Endothelial cell of umbilical vein (primary cell): ENCODE measurements around the gene OSBPL6. TPM values are rescaled to one million over a fixed set of nuclear protein-coding genes. Genes with fewer than 3 reads are reported as not detected.

Experiments
- BruUV-seq: library from RNA; stranded (reverse); fragments of 400-500 nt; replicated peaks from 2 replicates; lab custom pipeline; 2021; lab: Mats Ljungman, UMichigan
- CTCF ChIA-PET: fragments of 300-600, 350-600 bp; sonication (Branson Sonifier 250); formaldehyde crosslinking; loops from one replicate; lab custom pipeline; 2021; ENCODE audit warnings: antibody characterized with exemption, inconsistent platforms; lab: Charles Lee
- POLR2A ChIA-PET: fragments of 300-600, 350-600 bp; sonication (Branson Sonifier 250); formaldehyde crosslinking; loops from one replicate; lab custom pipeline; 2021; ENCODE audit warnings: antibody characterized with exemption, inconsistent platforms; lab: Charles Lee
- DNase-seq: peaks from one replicate; pipeline ENCODE4 v3.0.0-alpha.2; 2011; ENCODE audit warnings: low read depth, low spot score
- FAIRE-seq: peaks from 2 replicates; lab custom pipeline; 2011; peaks lifted over from hg19 to GRCh38; lab: Jason Lieb, UNC
- H2AFZ ChIP-seq: 2 replicates; pipeline ENCODE4 v1.6.0; 2012; ENCODE audit warnings: low read depth, low read length, control low read depth, inconsistent platforms
- H3K27ac ChIP-seq: 2 replicates; pipeline ENCODE4 v1.5.1; 2011; ENCODE audit warnings: low read depth, mild to moderate bottlenecking, control low read depth, low read length, moderate library complexity; ENCODE audit not compliant: insufficient read depth
- H3K27me3 ChIP-seq, 2 experiments: 2 replicates each; pipeline versions ENCODE4 v1.6.0 to v1.6.1; 2011; ENCODE audit warnings: low read length in 2 of 2, mixed read lengths in 1 of 2; ENCODE audit not compliant: control insufficient read depth in 2 of 2, insufficient read depth in 2 of 2
- H3K36me3 ChIP-seq, 2 experiments: 2 replicates in 1 of 2; 3 replicates in 1 of 2; pipeline ENCODE4 v1.5.1; 2011; ENCODE audit warnings: low read length in 2 of 2, mild to moderate bottlenecking in 1 of 2, moderate library complexity in 1 of 2; ENCODE audit not compliant: control insufficient read depth in 2 of 2, insufficient read depth in 2 of 2; ENCODE audit errors: extremely low read depth in 1 of 2
- H3K4me1 ChIP-seq: 3 replicates; pipeline ENCODE4 v1.5.1; 2011; ENCODE audit warnings: mild to moderate bottlenecking, low read length; ENCODE audit not compliant: control insufficient read depth, insufficient read depth; ENCODE audit errors: extremely low read depth
- H3K4me2 ChIP-seq: 2 replicates; pipeline ENCODE4 v1.6.1; 2011; ENCODE audit warnings: low read length, control low read depth, mixed read lengths; ENCODE audit not compliant: insufficient read depth
- H3K4me3 ChIP-seq, 3 experiments: fragments of 200-600 bp in 1 of 3; sonication (generic), shearing (Covaris generic) in 1 of 3; replicated peaks in 1 of 3; 2 replicates each; pipeline ENCODE4 v1.5.1; 2011 to 2016; ENCODE audit warnings: control low read depth in 3 of 3, low read length in 3 of 3, mild to moderate bottlenecking in 2 of 3, inconsistent platforms in 1 of 3, low read depth in 1 of 3, moderate library complexity in 1 of 3; ENCODE audit not compliant: insufficient read depth in 1 of 3
- H3K79me2 ChIP-seq: 2 replicates; pipeline ENCODE4 v1.6.0; 2012; ENCODE audit warnings: low read length, inconsistent platforms; ENCODE audit not compliant: control insufficient read depth, insufficient read depth
- H3K9ac ChIP-seq: replicated peaks from 2 replicates; pipeline ENCODE3; 2011; ENCODE audit warnings: low read length, control low read depth; ENCODE audit not compliant: insufficient read depth; ENCODE audit errors: extremely low read depth
- H3K9me1 ChIP-seq: replicated peaks from 3 replicates; pipeline ENCODE4 v1.6.0; 2011; ENCODE audit warnings: mild to moderate bottlenecking, low read length; ENCODE audit not compliant: control insufficient read depth, insufficient read depth; ENCODE audit errors: extremely low read depth
- H3K9me3 ChIP-seq: replicated peaks from 2 replicates; pipeline ENCODE4 v1.5.1; 2012; ENCODE audit warnings: low read length, inconsistent platforms; ENCODE audit not compliant: control insufficient read depth, insufficient read depth
- H4K20me1 ChIP-seq: replicated peaks from 2 replicates; pipeline ENCODE3; 2011; ENCODE audit warnings: mild to moderate bottlenecking, low read length; ENCODE audit not compliant: control insufficient read depth, insufficient read depth; ENCODE audit errors: extremely low read depth
- EZH2 ChIP-seq: IDR thresholded peaks from 2 replicates; pipeline ENCODE4 v1.6.1; 2012; ENCODE audit warnings: borderline replicate concordance, low read depth, mild to moderate bottlenecking, moderate library complexity, low read length, inconsistent platforms; ENCODE audit not compliant: severe bottlenecking
- FOS ChIP-seq: IDR thresholded peaks from 2 replicates; pipeline ENCODE4 v1.6.1; 2011; ENCODE audit warnings: mild to moderate bottlenecking, low read length, moderate library complexity, borderline replicate concordance; ENCODE audit not compliant: insufficient read depth
- GATA2 ChIP-seq: IDR thresholded peaks from 2 replicates; pipeline ENCODE4 v1.7.0; 2011; ENCODE audit warnings: low read depth, mild to moderate bottlenecking, moderate library complexity, mixed read lengths, low read length; ENCODE audit not compliant: insufficient read length, insufficient read depth
- JUN ChIP-seq: IDR thresholded peaks from 2 replicates; pipeline ENCODE4 v1.6.1; 2011; ENCODE audit warnings: borderline replicate concordance, low read depth; ENCODE audit not compliant: insufficient read length, insufficient read depth
- MYC ChIP-seq: IDR thresholded peaks from one replicate; pipeline ENCODE4 v1.6.1; 2011; ENCODE audit warnings: mild to moderate bottlenecking, low read depth, low read length
- dilution Hi-C: fragments of 300-500 bp; cut with MboI; formaldehyde crosslinking; loops from one replicate; pipeline ENCODE4 v1.15.0; 2019; ENCODE audit warnings: low sequenced_read_pairs; ENCODE audit not compliant: extremely low pct_ligation_motif_present
- intact Hi-C: fragments of 100-400 bp; cut with micrococcal nuclease; formaldehyde crosslinking; loops from one replicate; pipeline ENCODE4 v1.10.0; 2022
- polyA plus RNA-seq, 4 experiments: library from polyadenylated mRNA; depleted of rRNA in 3 of 4; stranded (reverse) in 3 of 4; unstranded in 1 of 4; fragments of >200 nt; gene quantifications; 2 replicates each; pipeline versions ENCODE4 v1.2.1 to v1.2.3, GENCODE V29; 2011 to 2012; ENCODE audit warnings: missing spikeins in 1 of 4
- total RNA-seq: library from RNA; stranded (reverse); gene quantifications from 2 replicates; pipeline ENCODE4 v1.2.3, GENCODE V29; 2021
- TF ChIP-seq, protein P1 (sequence below): IDR thresholded peaks from 2 replicates; pipeline ENCODE4 v1.6.1; 2011; ENCODE audit not compliant: insufficient read depth, insufficient read length

The OSBPL6 gene
- total and polyA plus RNA-seq, 2 donors (not counting 3 experiments of a cell fraction or from before 2014, with no cell fraction given): 1.5 to 2.3 TPM

- no peak overlapping the region for H2AFZ ChIP-seq
- no peak overlapping the region for H3K4me3 ChIP-seq
- H3K36me3 ChIP-seq: peaks cover 0 to 2% of the 10 kb centered on the region in 2 experiments
- H3K27ac ChIP-seq: no peak overlapping the region
- H3K4me2 ChIP-seq: no peak overlapping the region
- H3K9me3 ChIP-seq: no peaks in the 10 kb centered on the region
- no peaks in the 10 kb centered on the region for H3K27me3 ChIP-seq
- FAIRE-seq: no peak
- dilution Hi-C loops: no loop called here
- intact Hi-C loops: no loop called here
- peaks cover 11% of the 10 kb centered on the region for H3K4me1 ChIP-seq
- no peak overlapping the region for H3K9ac ChIP-seq
- DNase-seq: no peak
- H4K20me1 ChIP-seq: no peaks in the 10 kb centered on the region
- no peaks in the 10 kb centered on the region for H3K9me1 ChIP-seq
- ChIA-PET POLR2A (no interaction called here), CTCF (interaction anchor here (1.1 to 3.3 kb wide), 5 partner anchors 14 to 306 kb away, joined by 3 to 42 read pairs (median 25); partner anchors contain the start of gene RBM45)
- no peak for TF ChIP-seq EZH2
- no peaks in the 10 kb centered on the region for H3K79me2 ChIP-seq
- no TSS peak for BruUV-seq
Measured at GRCh38 chr2:178417916-178418315, 223.6 kb downstream of the OSBPL6 start.

DNA sequence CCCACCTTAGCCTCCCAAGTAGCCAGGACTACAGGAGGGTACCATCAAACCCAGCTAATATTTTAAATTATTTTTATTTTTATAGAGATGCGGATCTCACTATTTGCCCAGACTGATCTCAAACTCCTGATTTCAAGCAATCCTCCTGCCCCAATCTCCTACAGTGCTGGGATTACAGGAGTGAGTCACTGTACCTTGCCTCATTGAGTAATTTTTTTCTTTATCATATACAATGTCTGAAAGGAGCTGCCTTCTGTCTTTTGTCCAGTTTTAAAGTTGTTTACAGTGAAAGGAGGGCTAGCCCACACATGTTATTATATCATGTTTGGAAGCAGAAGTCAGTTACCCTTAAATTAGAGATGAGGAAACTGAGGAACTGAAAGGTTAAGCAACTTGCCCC, 224.1 kb downstream of the OSBPL6 start:
- no peaks in the 10 kb centered on the region for H3K27me3 ChIP-seq
- POLR2A ChIA-PET: no interaction called here
- H3K36me3 ChIP-seq: peaks cover 0 to 2% of the 10 kb centered on the region in 2 experiments
- H2AFZ ChIP-seq: no peak overlapping the region
- no peaks in the 10 kb centered on the region for H4K20me1 ChIP-seq
- H3K4me1 ChIP-seq: peaks cover 8% of the 10 kb centered on the region
- H3K4me2 ChIP-seq: no peak overlapping the region
- H3K9ac ChIP-seq: no peak overlapping the region
- CTCF ChIA-PET: interaction anchor here (0.9 to 3.3 kb wide), 12 partner anchors 13 to 646 kb away, joined by 3 to 42 read pairs (median 7); partner anchors contain the start of gene RBM45
- dilution Hi-C loops: no loop called here
- DNase-seq: no peak
- peak; percentile 31 for FAIRE-seq
- no TSS peak for BruUV-seq
- no peaks in the 10 kb centered on the region for H3K9me3 ChIP-seq
- TF ChIP-seq JUN (no peak), FOS (no peak), EZH2 (no peak), GATA2 (no peak), MYC (no peak)
- TF ChIP-seq, protein P1, sequence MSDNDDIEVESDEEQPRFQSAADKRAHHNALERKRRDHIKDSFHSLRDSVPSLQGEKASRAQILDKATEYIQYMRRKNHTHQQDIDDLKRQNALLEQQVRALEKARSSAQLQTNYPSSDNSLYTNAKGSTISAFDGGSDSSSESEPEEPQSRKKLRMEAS: no peak
- H3K27ac ChIP-seq: no peak overlapping the region
- no peaks in the 10 kb centered on the region for H3K9me1 ChIP-seq
- intact Hi-C loops: no loop called here
- no peak overlapping the region for H3K4me3 ChIP-seq
- no peaks in the 10 kb centered on the region for H3K79me2 ChIP-seq
